Activated T-helper 1 cell treated with anti-CD3 and anti-CD28 coated beads, Interleukin-2, amount 50 U/mL, for 16 hours (primary cell): ENCODE data around the gene FRMD4B.

Experiments
- DNase-seq, 2 donors: peaks; one replicate each; pipeline ENCODE4 v3.0.0-alpha.2; 2020; ENCODE audit warnings: low read depth in 1 of 2, low spot score in 1 of 2

Gene FRMD4B

GRCh38 chr3:69137005-69137404, 248.9 kb downstream of the FRMD4B start:
- no peak for DNase-seq

- no peak for DNase-seq
These were observed 255.2 kb downstream of the FRMD4B start for GRCh38 chr3:69130689-69131088.

DNA sequence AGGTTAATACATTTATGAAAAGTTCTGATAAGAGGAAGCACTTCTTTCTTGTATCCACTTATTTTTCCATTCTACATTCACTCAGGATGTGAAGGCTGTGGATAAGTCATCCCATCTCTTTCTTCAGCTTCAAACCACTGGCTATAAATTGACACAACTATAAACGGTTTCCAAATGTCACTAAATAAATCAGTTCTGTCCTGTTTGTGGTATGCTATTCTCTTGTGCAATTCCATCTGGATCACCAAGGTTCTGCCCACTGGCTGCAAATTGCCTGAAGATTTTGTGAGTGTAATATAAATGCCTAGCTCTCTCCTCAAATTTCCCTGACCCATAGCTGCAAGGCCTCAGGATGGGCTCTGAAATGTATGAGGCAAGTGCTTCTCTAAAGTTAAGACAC, 256.4 kb downstream of the FRMD4B start:
- DNase-seq, result no peak

DNA sequence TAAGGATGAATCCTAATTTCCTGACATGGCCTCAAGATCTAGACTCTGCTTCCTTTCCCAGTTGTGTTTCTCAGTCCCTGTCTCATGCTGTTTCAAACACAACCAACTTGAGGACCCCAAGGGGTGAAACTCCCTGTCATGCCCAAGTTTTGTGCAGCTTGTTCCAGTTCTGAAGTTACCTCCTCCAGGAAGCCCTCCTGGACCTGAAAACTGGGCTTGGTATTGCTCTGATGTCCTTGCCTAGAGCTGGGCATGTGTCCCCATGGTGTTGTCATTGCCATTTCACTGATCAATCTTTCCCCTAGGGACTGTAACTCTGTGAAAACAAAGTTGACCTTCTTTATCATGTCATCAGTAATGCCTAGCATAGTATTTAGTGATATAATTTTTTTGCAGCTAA, 257.4 kb downstream of the FRMD4B start:
- DNase-seq, result no peak

- DNase-seq, result no peak
These were observed 258.9 kb downstream of the FRMD4B start for GRCh38 chr3:69126999-69127398.

GRCh38 chr3:69126216-69126615, 259.7 kb downstream of the FRMD4B start:
- no peak for DNase-seq

DNA sequence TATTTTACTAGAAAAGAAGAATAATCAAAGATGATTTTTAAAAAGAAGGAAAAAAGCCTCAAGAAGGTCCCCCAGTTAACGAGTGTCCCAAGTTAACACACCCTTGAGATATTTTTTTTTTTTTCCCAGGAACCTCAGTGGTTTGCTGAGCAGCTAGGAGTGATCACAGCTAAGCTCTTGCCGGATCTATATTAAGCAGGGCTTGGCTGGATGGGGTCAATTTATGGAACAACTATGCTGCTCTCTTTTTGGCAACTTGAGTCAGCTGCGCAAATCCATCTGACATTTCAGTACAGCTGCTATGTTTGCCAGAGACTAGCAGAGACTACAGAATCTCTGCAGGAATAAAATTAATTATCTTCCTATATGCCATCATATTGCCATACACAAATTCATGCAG, 263.5 kb downstream of the FRMD4B start, which contains the start of gene LMOD3:
LMOD3 (minus strand) TSS at position 193 of the 400 bp plus-strand sequence. CDS start 209 bp downstream, outside the sequence.
- no peak for DNase-seq

- no peak for DNase-seq
These were observed 263.9 kb downstream of the FRMD4B start for GRCh38 chr3:69121950-69122349.

DNA sequence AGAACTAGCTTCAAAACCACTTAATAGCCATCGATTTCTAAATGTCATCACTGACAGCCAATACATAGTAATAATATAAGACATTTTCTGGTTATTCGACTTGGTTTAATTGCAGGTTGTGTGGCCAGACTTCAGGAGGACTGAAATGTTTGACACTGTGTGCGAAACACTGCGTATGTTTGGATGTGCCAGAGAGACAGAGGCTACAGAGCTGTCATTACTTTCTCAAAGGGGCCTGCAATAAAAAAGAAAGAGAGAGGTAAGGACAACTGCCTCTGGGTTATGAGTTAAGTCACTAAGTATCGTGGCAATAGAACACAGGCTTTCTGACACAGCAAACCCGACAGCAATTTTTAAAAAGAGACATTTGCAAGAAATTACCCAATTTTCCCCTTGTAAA, 264.4 kb downstream of the FRMD4B start:
- no peak for DNase-seq

DNA sequence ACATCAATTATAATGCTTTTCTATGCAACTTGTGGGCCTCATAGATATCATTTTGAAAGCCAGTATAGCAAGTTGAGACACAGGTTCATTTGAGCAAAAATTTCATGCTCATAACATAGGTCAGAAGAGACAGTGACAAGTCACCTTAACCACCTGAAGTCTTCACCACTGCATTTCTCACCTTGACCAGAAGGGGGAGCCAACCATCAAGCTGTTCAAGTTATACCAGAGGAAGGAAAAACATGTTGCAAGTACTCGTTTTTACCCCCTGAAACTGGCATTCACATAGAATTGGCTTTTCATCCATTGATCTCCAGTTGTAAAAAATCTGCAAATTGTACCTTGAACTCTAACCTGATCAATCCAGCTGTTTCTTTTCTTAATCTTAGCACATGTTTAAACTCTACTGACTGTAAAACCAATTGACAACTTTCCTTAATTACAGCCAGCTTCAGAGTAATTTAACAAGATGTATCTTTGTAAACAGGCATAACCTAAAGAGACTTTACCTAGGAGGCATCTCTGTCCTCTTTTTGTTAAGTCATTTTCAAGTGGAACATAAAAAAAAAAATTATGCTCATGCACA, 264.9 kb downstream of the FRMD4B start:
- peak; percentile 65 to 67 for DNase-seq
